Right atrium auricular region (tissue), 2 donors: ENCODE measurements around the gene PLEKHG2. TPM values are rescaled to one million over a fixed set of nuclear protein-coding genes. Genes with fewer than 3 reads are reported as not detected.

Source experiments
- DNase-seq: peaks from one replicate; pipeline ENCODE4 v3.0.0-alpha.2; 2019; ENCODE audit warnings: low spot score
- H3K27ac ChIP-seq, 2 donors: fragments of 200-600 bp; sonication (generic); 1 replicate in 1 of 2; 2 replicates in 1 of 2; pipeline ENCODE4 v1.5.1; 2016 to 2019
- H3K27me3 ChIP-seq, 2 donors: fragments of 200-600 bp; sonication (generic); one replicate each; pipeline versions ENCODE4 v1.5.1 to v1.6.0; 2017 to 2019
- H3K36me3 ChIP-seq: fragments of 200-600 bp; sonication (generic); one replicate; pipeline ENCODE4 v1.5.1; 2016
- H3K4me1 ChIP-seq, 2 donors: fragments of 200-600 bp; sonication (generic); one replicate each; pipeline versions ENCODE4 v1.5.1 to v1.6.0; 2017 to 2019
- H3K4me3 ChIP-seq, 2 donors: fragments of 200-600 bp; sonication (generic); 1 replicate in 1 of 2; 2 replicates in 1 of 2; pipeline ENCODE4 v1.5.1; 2017 to 2019; ENCODE audit warnings: mild to moderate bottlenecking in 1 of 2, moderate library complexity in 1 of 2
- H3K9me3 ChIP-seq, 2 donors: fragments of 200-600 bp; sonication (generic); one replicate each; pipeline ENCODE4 v1.5.1; 2019
- total RNA-seq, 2 donors: library from RNA; depleted of rRNA; stranded (reverse); fragments of >200 nt; gene quantifications; one replicate each; pipeline ENCODE4 v1.1.0, GENCODE V29; 2016
- TF ChIP-seq, protein P1 (sequence below), 2 donors: fragments of 200-600 bp; sonication (generic); IDR thresholded peaks; one replicate each; pipeline ENCODE4 v1.5.1; 2019; ENCODE audit warnings: antibody characterized with exemption in 2 of 2

Gene PLEKHG2
- total RNA-seq, 2 donors from 2014 or later: 7.5 to 12.0 TPM

DNA sequence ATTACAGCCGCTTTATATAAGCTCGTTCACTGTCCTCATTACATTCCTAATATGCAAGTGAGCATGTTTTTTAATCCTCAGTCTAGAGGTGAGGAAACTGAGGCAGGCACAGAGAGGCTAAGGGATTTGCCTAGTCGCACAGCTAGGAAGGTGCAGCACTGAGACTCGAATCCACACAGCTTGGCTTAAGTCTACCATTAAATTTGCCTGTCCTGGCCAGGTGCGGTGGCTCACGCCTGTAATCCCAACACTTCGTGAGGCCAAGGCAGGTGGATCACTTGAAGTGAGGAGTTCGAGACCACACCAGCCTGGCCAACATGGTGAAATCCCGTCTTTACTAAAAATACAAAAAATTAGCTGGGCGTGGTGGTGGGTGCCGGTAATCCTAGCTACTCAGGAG is 15.2 kb downstream of the PLEKHG2 start:
- TF ChIP-seq, protein P1, sequence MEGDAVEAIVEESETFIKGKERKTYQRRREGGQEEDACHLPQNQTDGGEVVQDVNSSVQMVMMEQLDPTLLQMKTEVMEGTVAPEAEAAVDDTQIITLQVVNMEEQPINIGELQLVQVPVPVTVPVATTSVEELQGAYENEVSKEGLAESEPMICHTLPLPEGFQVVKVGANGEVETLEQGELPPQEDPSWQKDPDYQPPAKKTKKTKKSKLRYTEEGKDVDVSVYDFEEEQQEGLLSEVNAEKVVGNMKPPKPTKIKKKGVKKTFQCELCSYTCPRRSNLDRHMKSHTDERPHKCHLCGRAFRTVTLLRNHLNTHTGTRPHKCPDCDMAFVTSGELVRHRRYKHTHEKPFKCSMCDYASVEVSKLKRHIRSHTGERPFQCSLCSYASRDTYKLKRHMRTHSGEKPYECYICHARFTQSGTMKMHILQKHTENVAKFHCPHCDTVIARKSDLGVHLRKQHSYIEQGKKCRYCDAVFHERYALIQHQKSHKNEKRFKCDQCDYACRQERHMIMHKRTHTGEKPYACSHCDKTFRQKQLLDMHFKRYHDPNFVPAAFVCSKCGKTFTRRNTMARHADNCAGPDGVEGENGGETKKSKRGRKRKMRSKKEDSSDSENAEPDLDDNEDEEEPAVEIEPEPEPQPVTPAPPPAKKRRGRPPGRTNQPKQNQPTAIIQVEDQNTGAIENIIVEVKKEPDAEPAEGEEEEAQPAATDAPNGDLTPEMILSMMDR (IDR thresholded peaks at IDR 0.05): no peak
- Histone ChIP-seq H3K27ac (peak overlapping the region; percentile 76 to 83), H3K27me3 (no peaks in the 10 kb centered on the region), H3K4me1 (peaks cover 0 to 30% of the 10 kb centered on the region in 2 donors), H3K4me3 (no peak overlapping the region), H3K9me3 (no peaks in the 10 kb centered on the region), H3K36me3 (peaks cover 18% of the 10 kb centered on the region)
- DNase-seq: no peak

DNA sequence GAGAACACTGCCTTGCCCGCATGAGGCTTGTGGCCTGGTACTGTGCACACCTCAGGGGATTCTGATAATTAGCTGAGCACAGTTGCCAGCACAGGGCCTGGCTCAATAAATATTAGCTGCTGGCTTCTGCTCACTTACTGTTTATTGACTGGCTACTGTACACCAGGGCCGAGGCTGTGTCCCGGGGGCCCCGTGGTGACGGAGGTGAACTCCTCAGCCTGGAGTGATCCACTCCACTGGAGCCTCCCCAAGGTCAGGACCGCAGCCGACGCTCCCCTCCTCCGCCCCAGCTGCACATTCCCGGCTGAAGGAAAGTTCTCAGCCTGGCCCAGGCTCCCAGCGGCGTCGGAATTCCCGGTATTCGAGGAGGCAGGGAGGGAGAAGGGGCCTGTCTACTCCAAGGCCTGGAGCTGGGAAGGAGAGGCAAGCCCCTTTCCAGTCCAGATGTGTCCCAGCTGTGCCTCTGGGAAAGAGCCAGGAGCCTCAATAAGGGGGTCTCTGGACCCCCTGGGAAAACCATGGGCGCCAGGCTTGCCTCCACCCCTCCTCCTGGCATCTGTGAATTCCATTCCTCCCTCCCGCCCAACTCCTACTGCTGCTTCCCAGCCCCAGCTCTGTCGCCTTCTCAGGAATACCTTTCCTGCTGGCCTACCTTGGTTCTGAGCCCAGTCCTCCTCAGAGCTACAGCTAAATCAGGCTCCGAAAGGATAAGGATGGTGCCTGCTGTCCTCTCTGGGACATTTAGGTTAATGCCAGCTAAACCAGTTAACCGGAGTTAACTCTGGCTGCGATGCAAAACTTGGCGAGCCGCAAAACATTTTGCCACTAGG is 16.0 kb downstream of the PLEKHG2 start:
- no peaks in the 10 kb centered on the region for H3K9me3 ChIP-seq
- no peaks in the 10 kb centered on the region for H3K27me3 ChIP-seq
- H3K4me3 ChIP-seq: peak overlapping the region in 1 of 2 donors; percentile 15
- peak overlapping the region; percentile 76 to 83 for H3K27ac ChIP-seq
- DNase-seq: no peak
- TF ChIP-seq, protein P1 (IDR thresholded peaks at IDR 0.05): no peak
- H3K36me3 ChIP-seq: peaks cover 20% of the 10 kb centered on the region
- peaks cover 0 to 32% of the 10 kb centered on the region in 2 donors for H3K4me1 ChIP-seq

DNA sequence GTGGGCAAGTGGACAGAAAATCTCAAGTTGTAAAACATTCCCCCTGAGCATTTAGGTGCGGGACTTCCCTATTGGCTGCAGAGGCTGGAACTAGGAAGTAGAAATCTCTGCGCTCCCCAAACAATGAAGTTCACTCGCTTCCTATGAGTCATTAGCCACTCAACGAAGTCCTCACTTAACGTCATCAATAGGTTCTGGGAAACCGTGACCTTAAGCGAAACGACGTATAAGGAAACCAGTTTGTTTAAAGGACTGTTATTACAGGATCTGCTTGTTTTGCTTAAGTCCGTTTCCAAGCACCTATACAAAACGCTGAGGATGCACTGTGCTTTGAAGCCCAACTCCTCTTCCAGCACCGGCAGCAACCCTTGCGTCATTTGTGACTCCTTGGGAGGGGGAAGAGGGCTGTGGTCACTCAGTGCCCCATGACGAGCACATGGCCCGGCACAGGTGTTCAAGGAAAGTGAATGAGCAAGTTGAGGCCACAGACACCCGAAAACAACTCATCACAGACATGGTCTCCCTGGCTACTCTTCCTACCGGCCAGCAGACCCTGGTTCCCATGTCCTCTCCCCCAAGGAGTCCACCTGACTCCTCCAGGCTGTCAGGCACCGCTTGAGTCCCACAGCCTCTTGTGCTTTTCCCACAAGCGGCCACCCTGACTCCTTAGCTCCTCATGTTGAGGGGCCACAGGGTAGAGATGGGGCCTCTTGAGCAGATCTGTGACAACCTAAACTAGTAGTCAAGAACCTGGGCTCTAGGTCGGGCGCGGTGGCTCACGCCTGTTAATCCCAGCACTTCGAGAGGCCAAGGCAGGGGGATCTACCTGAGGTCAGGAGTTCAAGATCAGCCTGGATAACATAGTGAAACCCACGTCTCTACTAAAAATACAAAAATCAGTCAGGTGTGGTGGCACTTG is 18.5 kb downstream of the PLEKHG2 start:
- Histone ChIP-seq H3K27me3 (no peaks in the 10 kb centered on the region), H3K36me3 (peaks cover 35% of the 10 kb centered on the region), H3K4me1 (peaks cover 0 to 51% of the 10 kb centered on the region in 2 donors), H3K4me3 (peak overlapping the region in 1 of 2 donors; percentile 14), H3K9me3 (no peaks in the 10 kb centered on the region), H3K27ac (peak overlapping the region; percentile 70 to 73)
- DNase-seq: no peak
- TF ChIP-seq, protein P1 (IDR thresholded peaks at IDR 0.05): no peak

DNA sequence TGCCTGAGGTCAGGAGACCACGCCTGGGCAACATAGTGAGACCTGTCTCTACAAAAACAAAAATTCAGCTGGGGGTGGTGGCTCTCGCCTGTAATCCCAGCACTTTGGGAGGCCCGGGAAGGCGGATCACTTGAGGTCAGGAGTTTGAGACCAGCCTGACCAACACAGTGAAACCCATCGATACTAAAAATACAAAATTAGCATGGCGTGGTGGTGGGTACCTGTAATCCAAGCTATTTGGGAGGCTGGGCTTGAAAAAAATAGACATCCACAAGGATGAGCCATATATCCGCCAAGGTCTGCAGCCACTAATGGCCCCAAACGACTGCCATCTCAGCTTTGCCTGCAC is 20.2 kb downstream of the PLEKHG2 start:
- no peak for DNase-seq
- Histone ChIP-seq H3K4me3 (no peak overlapping the region), H3K36me3 (peaks cover 35% of the 10 kb centered on the region), H3K27ac (no peak overlapping the region), H3K27me3 (no peaks in the 10 kb centered on the region), H3K4me1 (peaks cover 0 to 59% of the 10 kb centered on the region in 2 donors), H3K9me3 (no peaks in the 10 kb centered on the region)
- TF ChIP-seq, protein P1 (IDR thresholded peaks at IDR 0.05): no peak

DNA sequence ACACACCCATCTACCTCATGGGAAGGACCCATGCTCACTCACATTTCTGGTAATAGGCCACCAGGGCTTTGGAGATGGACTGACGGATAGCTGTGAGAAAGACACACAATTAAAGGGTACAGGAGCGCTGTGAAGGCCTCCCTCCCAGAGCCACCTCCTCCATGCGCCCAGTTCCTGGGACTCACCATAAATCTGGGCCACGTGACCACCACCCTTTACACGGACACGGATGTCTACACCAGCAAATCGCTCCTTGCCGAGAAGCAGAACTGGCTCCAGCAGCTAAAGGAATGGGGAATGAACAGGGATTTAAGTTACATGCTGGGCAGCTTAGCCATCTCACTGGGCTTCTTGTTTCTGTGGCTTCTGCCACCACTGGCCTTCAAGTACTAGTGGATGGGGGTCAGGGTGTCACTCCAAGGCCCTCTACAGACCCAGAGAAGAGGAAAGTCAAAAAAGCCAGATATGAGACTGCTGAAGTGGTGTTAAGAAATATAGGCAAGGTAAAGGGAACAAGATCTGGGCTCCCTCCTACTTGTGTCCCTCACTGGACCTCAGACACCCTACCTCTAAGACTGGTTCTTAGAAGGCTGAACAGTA is 21.1 kb downstream of the PLEKHG2 start:
- peaks cover 0 to 49% of the 10 kb centered on the region in 2 donors for H3K4me1 ChIP-seq
- no peak for DNase-seq

More for the DNA sequence above, 21.1 kb downstream of the PLEKHG2 start:
- Histone ChIP-seq H3K27ac (no peak overlapping the region), H3K27me3 (no peaks in the 10 kb centered on the region), H3K9me3 (no peaks in the 10 kb centered on the region), H3K4me3 (no peak overlapping the region), H3K36me3 (peaks cover 35% of the 10 kb centered on the region)
- TF ChIP-seq, protein P1 (IDR thresholded peaks at IDR 0.05): no peak
